IMR-90 (cell line): ENCODE results near the gene ACSS1. TPM values are rescaled to one million over a fixed set of nuclear protein-coding genes. Genes with fewer than 3 reads are reported as not detected.

Experiments
- ATAC-seq: fragments of 200-7000 bp; cut with Tn5 transposase; 2 replicates; pipeline ENCODE4 v1.9.1; 2020; ENCODE audit warnings: low read depth, mild to moderate bottlenecking, moderate library complexity
- BruUV-seq: library from RNA; stranded (reverse); fragments of 400-500 nt; replicated peaks from 2 replicates; lab custom pipeline; 2021; lab: Mats Ljungman, UMichigan
- CTCF ChIA-PET: fragments of 300-600 bp; formaldehyde crosslinking; extraction: SDS; loops from one replicate; lab custom pipeline; 2021; ENCODE audit warnings: antibody characterized with exemption; lab: Yijun Ruan, JAX
- POLR2A ChIA-PET: fragments of 300-600 bp; sonication (Branson Sonifier 250); formaldehyde crosslinking; loops from one replicate; lab custom pipeline; 2022; ENCODE audit warnings: antibody characterized with exemption; ENCODE audit not compliant: unreplicated experiment; lab: Charles Lee
- DNase-seq: peaks from one replicate; pipeline ENCODE4 v3.0.0; 2013
- H2AFZ ChIP-seq: replicated peaks from 2 replicates; pipeline ENCODE3; 2013; ENCODE audit warnings: low read length, mild to moderate bottlenecking; ENCODE audit not compliant: poor library complexity
- H2AK5ac ChIP-seq: 2 replicates; pipeline ENCODE4 v1.6.1; 2013; ENCODE audit warnings: low read depth, low read length, inconsistent platforms
- H2AK9ac ChIP-seq: replicated peaks from 2 replicates; pipeline ENCODE3; 2013; ENCODE audit warnings: mild to moderate bottlenecking, low read depth, low read length, moderate library complexity; ENCODE audit not compliant: poor library complexity
- H2BK120ac ChIP-seq: 2 replicates; pipeline ENCODE4 v1.6.1; 2013; ENCODE audit warnings: low read depth, low read length, inconsistent platforms
- H2BK15ac ChIP-seq: 3 replicates; pipeline ENCODE4 v1.6.1; 2013; ENCODE audit warnings: low read depth, low read length, inconsistent platforms
- H2BK20ac ChIP-seq: 2 replicates; pipeline ENCODE4 v1.6.1; 2013; ENCODE audit warnings: low read depth, mild to moderate bottlenecking, inconsistent platforms, low read length, moderate library complexity
- H2BK5ac ChIP-seq: 2 replicates; pipeline ENCODE4 v1.6.1; 2013; ENCODE audit warnings: mild to moderate bottlenecking, low read depth, low read length, inconsistent platforms; ENCODE audit not compliant: poor library complexity, severe bottlenecking
- H3K14ac ChIP-seq: replicated peaks from 2 replicates; pipeline ENCODE4 v1.6.1; 2013; ENCODE audit warnings: low read depth, low read length, inconsistent platforms
- H3K18ac ChIP-seq: 2 replicates; pipeline ENCODE4 v1.6.1; 2013; ENCODE audit warnings: low read depth, low read length, control low read depth
- H3K23ac ChIP-seq: 2 replicates; pipeline ENCODE4 v1.6.1; 2013; ENCODE audit warnings: low read depth, low read length, inconsistent platforms
- H3K27ac ChIP-seq: 2 replicates; pipeline ENCODE4 v1.5.1; 2013; ENCODE audit warnings: mild to moderate bottlenecking, control low read depth, low read length; ENCODE audit not compliant: insufficient read depth
- H3K27me3 ChIP-seq: 2 replicates; pipeline ENCODE4 v1.6.1; 2013; ENCODE audit warnings: low read length; ENCODE audit not compliant: control insufficient read depth, insufficient read depth
- H3K36me3 ChIP-seq: 2 replicates; pipeline ENCODE4 v1.6.1; 2013; ENCODE audit warnings: low read length, mixed read lengths; ENCODE audit not compliant: control insufficient read depth, insufficient read depth
- H3K4ac ChIP-seq: 2 replicates; pipeline ENCODE4 v1.6.1; 2013; ENCODE audit warnings: low read depth, low read length, inconsistent platforms
- H3K4me1 ChIP-seq: 2 replicates; pipeline ENCODE4 v1.6.1; 2013; ENCODE audit warnings: low read length, mixed read lengths; ENCODE audit not compliant: control insufficient read depth, insufficient read depth
- H3K4me2 ChIP-seq: 2 replicates; pipeline ENCODE4 v1.6.1; 2013; ENCODE audit warnings: low read depth, mild to moderate bottlenecking, control low read depth, low read length, moderate library complexity
- H3K4me3 ChIP-seq: 2 replicates; pipeline ENCODE4 v1.5.1; 2013; ENCODE audit warnings: low read depth, mild to moderate bottlenecking, control low read depth, low read length, moderate library complexity; ENCODE audit not compliant: insufficient read depth
- H3K56ac ChIP-seq: 2 replicates; pipeline ENCODE4 v1.6.1; 2013; ENCODE audit warnings: low read length, inconsistent platforms; ENCODE audit not compliant: insufficient read depth; ENCODE audit errors: extremely low read depth
- H3K79me1 ChIP-seq, 2 experiments: 2 replicates each; pipeline ENCODE4 v1.6.1; 2013; ENCODE audit warnings: low read length in 2 of 2, inconsistent platforms in 1 of 2, low read depth in 1 of 2
- H3K9ac ChIP-seq: 2 replicates; pipeline ENCODE4 v1.6.1; 2013; ENCODE audit warnings: low read depth, low read length, control low read depth
- H3K9me1 ChIP-seq: 2 replicates; pipeline ENCODE4 v1.6.1; 2013; ENCODE audit warnings: low read length, inconsistent platforms; ENCODE audit not compliant: insufficient read depth
- H3K9me3 ChIP-seq: 2 replicates; pipeline ENCODE4 v1.6.1; 2013; ENCODE audit warnings: low read length; ENCODE audit not compliant: control insufficient read depth, insufficient read depth
- H4K20me1 ChIP-seq: 2 replicates; pipeline ENCODE4 v1.6.1; 2013; ENCODE audit warnings: low read length, inconsistent platforms; ENCODE audit not compliant: insufficient read depth
- H4K5ac ChIP-seq: 2 replicates; pipeline ENCODE4 v1.6.1; 2013; ENCODE audit warnings: mild to moderate bottlenecking, low read depth, low read length, control low read depth
- H4K8ac ChIP-seq, 2 experiments: 2 replicates each; pipeline ENCODE4 v1.6.1; 2013; ENCODE audit warnings: low read depth in 2 of 2, low read length in 2 of 2, control low read depth in 1 of 2, inconsistent platforms in 1 of 2
- H4K91ac ChIP-seq: 2 replicates; pipeline ENCODE4 v1.6.1; 2013; ENCODE audit warnings: low read depth, low read length, inconsistent platforms; ENCODE audit not compliant: insufficient read depth
- BHLHE40 ChIP-seq: fragments of 150-350 bp; IDR thresholded peaks from 2 replicates; pipeline ENCODE4 v1.6.1; 2016; ENCODE audit warnings: mild to moderate bottlenecking, low read depth, low read length
- CEBPB ChIP-seq: IDR thresholded peaks from 2 replicates; pipeline ENCODE4 v1.6.1; 2012; ENCODE audit warnings: low read depth, low read length, improper control_type of control experiment
- CHD1 ChIP-seq: IDR thresholded peaks from 2 replicates; pipeline ENCODE4 v1.6.1; 2012; ENCODE audit warnings: low read depth, low read length, improper control_type of control experiment
- ELK1 ChIP-seq: fragments of 150-350 bp; IDR thresholded peaks from 2 replicates; pipeline ENCODE4 v1.6.1; 2016; ENCODE audit warnings: low read depth, mild to moderate bottlenecking, low read length, moderate library complexity, borderline replicate concordance
- FOS ChIP-seq: fragments of 150-350 bp; IDR thresholded peaks from 2 replicates; pipeline ENCODE4 v1.6.1; 2016; ENCODE audit warnings: low read depth, low read length
- MAFK ChIP-seq: IDR thresholded peaks from 2 replicates; pipeline ENCODE4 v1.6.1; 2012; ENCODE audit warnings: low read depth, low read length, improper control_type of control experiment
- MAZ ChIP-seq: IDR thresholded peaks from 2 replicates; pipeline ENCODE4 v1.6.1; 2012; ENCODE audit warnings: low read depth, mild to moderate bottlenecking, low read length, improper control_type of control experiment, moderate library complexity, borderline replicate concordance
- NFE2L2 ChIP-seq: fragments of 150-350 bp; IDR thresholded peaks from 2 replicates; pipeline ENCODE4 v1.6.1; 2016; ENCODE audit warnings: low read depth, mild to moderate bottlenecking, low read length
- RAD21 ChIP-seq: IDR thresholded peaks from 2 replicates; pipeline ENCODE4 v1.6.1; 2012; ENCODE audit warnings: low read length, improper control_type of control experiment
- RCOR1 ChIP-seq: IDR thresholded peaks from 2 replicates; pipeline ENCODE4 v1.6.1; 2012; ENCODE audit warnings: mild to moderate bottlenecking, low read length, improper control_type of control experiment; ENCODE audit not compliant: insufficient replicate concordance
- SMC3 ChIP-seq: fragments of 150-350 bp; IDR thresholded peaks from 2 replicates; pipeline ENCODE4 v1.6.1; 2016; ENCODE audit warnings: low read depth, mild to moderate bottlenecking, antibody characterized with exemption, low read length, moderate library complexity
- WGBS, 2 experiments: methylation state at CpG; one replicate each; pipeline versions ENCODE4 v1.1.5 to v1.1.7; 2013; ENCODE audit warnings: missing lambda C conversion rate in 2 of 2; ENCODE audit not compliant: insufficient read length in 1 of 2; ENCODE audit errors: extremely low coverage in 2 of 2; 5-methylcytosine and 5-hydroxymethylcytosine counted together
- dilution Hi-C: fragments of 300-500 bp; cut with HindIII; formaldehyde crosslinking; loops from one replicate; pipeline ENCODE4 v1.14.3; 2018; ENCODE audit warnings: low sequenced_read_pairs; ENCODE audit not compliant: unreplicated experiment
- in situ Hi-C: fragments of 300-500 bp; cut with MboI; formaldehyde crosslinking; loops from 3 replicates; pipeline ENCODE4 v1.14.3; 2019; ENCODE audit warnings: low sequenced_read_pairs, inconsistent platforms, mixed read lengths
- intact Hi-C: fragments of 100-400 bp; cut with micrococcal nuclease; formaldehyde crosslinking; loops from 2 replicates; pipeline ENCODE4 v1.10.0; 2022
- polyA plus RNA-seq, 3 experiments: library from polyadenylated mRNA; depleted of rRNA; stranded (reverse); fragments of >200 nt; gene quantifications; 2 replicates each; pipeline ENCODE4 v1.2.3, GENCODE V29; 2012; ENCODE audit warnings: low replicate concordance in 1 of 3
- total RNA-seq: library from RNA; depleted of rRNA; stranded (reverse); fragments of >200 nt; gene quantifications from 2 replicates; pipeline ENCODE4 v1.2.3, GENCODE V29; 2012
- TF ChIP-seq, protein P1 (sequence below): conservative IDR thresholded peaks from 2 replicates; pipeline ENCODE4 v1.5.1; 2012; ENCODE audit warnings: mild to moderate bottlenecking, low read depth, low read length, improper control_type of control experiment
- TF ChIP-seq, protein P2 (sequence below): fragments of 150-350 bp; IDR thresholded peaks from 2 replicates; pipeline ENCODE4 v1.6.1; 2017; ENCODE audit warnings: mild to moderate bottlenecking, antibody characterized with exemption, low read length, low read depth

Gene ACSS1
- total and polyA plus RNA-seq, 2 of the 4 experiments (the other 2 are of a cell fraction) = 0.72 to 1.2 TPM

GRCh38 chr20:25085756-25086495, 28.0 kb upstream of the ACSS1 start:
- Histone ChIP-seq H3K27ac (no peak overlapping the region), H3K9me3 (no peaks in the 10 kb centered on the region), H3K4ac (no peak overlapping the region), H3K27me3 (peaks cover 76% of the 10 kb centered on the region), H4K91ac (no peak overlapping the region), H2BK20ac (no peak overlapping the region), H2BK5ac (no peak overlapping the region), H3K23ac (no peak overlapping the region), H3K56ac (no peak overlapping the region), H3K79me1 (no peaks in the 10 kb centered on the region), H2BK120ac (no peak overlapping the region), H3K4me1 (no peaks in the 10 kb centered on the region; the same call in 1 of the 2 replicates), H4K20me1 (no peaks in the 10 kb centered on the region; the same call in 1 of the 2 replicates), H3K36me3 (no peaks in the 10 kb centered on the region), H3K14ac (no peak overlapping the region), H2BK15ac (no peak overlapping the region), H4K5ac (no peak overlapping the region), H3K4me2 (no peak overlapping the region), H3K9me1 (no peaks in the 10 kb centered on the region), H3K4me3 (no peak overlapping the region), H2AK5ac (no peak overlapping the region), H2AK9ac (no peak overlapping the region), H3K18ac (no peak overlapping the region), H2AFZ (no peak overlapping the region), H4K8ac (no peak overlapping the region), H3K9ac (no peak overlapping the region)
- ChIA-PET CTCF (no interaction called here), POLR2A (no interaction called here)
- ATAC-seq = no peak
- dilution Hi-C loops = no loop called here
- 55% methylated on average over 4 of the region's 10 CpGs; no CpG with 5 or more reads in 1 of the 2 experiments for WGBS, 2 experiments
- TF ChIP-seq CEBPB (no peak), MAZ (no peak), CHD1 (no peak), BHLHE40 (no peak), RAD21 (no peak), ELK1 (no peak), SMC3 (no peak), RCOR1 (no peak), NFE2L2 (no peak), FOS (no peak), MAFK (no peak)
- TF ChIP-seq, protein P1, sequence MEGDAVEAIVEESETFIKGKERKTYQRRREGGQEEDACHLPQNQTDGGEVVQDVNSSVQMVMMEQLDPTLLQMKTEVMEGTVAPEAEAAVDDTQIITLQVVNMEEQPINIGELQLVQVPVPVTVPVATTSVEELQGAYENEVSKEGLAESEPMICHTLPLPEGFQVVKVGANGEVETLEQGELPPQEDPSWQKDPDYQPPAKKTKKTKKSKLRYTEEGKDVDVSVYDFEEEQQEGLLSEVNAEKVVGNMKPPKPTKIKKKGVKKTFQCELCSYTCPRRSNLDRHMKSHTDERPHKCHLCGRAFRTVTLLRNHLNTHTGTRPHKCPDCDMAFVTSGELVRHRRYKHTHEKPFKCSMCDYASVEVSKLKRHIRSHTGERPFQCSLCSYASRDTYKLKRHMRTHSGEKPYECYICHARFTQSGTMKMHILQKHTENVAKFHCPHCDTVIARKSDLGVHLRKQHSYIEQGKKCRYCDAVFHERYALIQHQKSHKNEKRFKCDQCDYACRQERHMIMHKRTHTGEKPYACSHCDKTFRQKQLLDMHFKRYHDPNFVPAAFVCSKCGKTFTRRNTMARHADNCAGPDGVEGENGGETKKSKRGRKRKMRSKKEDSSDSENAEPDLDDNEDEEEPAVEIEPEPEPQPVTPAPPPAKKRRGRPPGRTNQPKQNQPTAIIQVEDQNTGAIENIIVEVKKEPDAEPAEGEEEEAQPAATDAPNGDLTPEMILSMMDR = no peak
- TF ChIP-seq, protein P2, sequence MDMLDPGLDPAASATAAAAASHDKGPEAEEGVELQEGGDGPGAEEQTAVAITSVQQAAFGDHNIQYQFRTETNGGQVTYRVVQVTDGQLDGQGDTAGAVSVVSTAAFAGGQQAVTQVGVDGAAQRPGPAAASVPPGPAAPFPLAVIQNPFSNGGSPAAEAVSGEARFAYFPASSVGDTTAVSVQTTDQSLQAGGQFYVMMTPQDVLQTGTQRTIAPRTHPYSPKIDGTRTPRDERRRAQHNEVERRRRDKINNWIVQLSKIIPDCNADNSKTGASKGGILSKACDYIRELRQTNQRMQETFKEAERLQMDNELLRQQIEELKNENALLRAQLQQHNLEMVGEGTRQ = no peak
- BruUV-seq = no TSS peak
- in situ Hi-C loops = no loop called here
- no peak for DNase-seq
- intact Hi-C loops = no loop called here
